SK-N-SH (cell line): ENCODE data around the gene KCNB1. TPM values are rescaled to one million over a fixed set of nuclear protein-coding genes. Genes with fewer than 3 reads are reported as not detected.
A peak's percentile ranks its signal among the peaks of the same experiment; 100 is the strongest.

Source experiments
- CTCF ChIA-PET: fragments of 300-600, 350-600 bp; formaldehyde crosslinking; extraction: SDS; loops from one replicate; lab custom pipeline; 2021; lab: Yijun Ruan, JAX
- POLR2A ChIA-PET: fragments of 350-600 bp; sonication (Branson Sonifier 250); formaldehyde crosslinking; extraction: SDS; loops from one replicate; lab custom pipeline; 2020; ENCODE audit warnings: antibody characterized with exemption, inconsistent platforms; lab: Yijun Ruan, JAX
- DNase-seq: peaks from one replicate; pipeline ENCODE4 v3.0.0; 2012
- H2AFZ ChIP-seq: fragments of 200-600 bp; sonication (generic); 2 replicates; pipeline ENCODE4 v1.8.1; 2016; ENCODE audit warnings: antibody characterized with exemption, mild to moderate bottlenecking, low read depth
- H3F3A ChIP-seq: fragments of 200-600 bp; sonication (generic); replicated peaks from 2 replicates; pipeline ENCODE3; 2016; ENCODE audit warnings: antibody characterized with exemption, mild to moderate bottlenecking; ENCODE audit not compliant: insufficient read depth
- H3K27ac ChIP-seq, 2 experiments: fragments of 200-500 bp in 1 of 2; fragments of 200-600 bp in 1 of 2; sonication (Bioruptor generic) in 1 of 2; sonication (generic), shearing (Covaris generic) in 1 of 2; 2 replicates each; pipeline versions ENCODE4 v1.5.1 to v1.6.1; 2014 to 2016; ENCODE audit warnings: low read depth in 2 of 2, inconsistent platforms in 1 of 2, low read length in 1 of 2, mild to moderate bottlenecking in 1 of 2, mixed read lengths in 1 of 2
- H3K27me3 ChIP-seq: fragments of 200-600 bp; sonication (generic), shearing (Covaris generic); 2 replicates; pipeline ENCODE4 v1.6.1; 2016; ENCODE audit warnings: mixed run types; ENCODE audit not compliant: insufficient read depth
- H3K36me3 ChIP-seq, 2 experiments: fragments of 200-500 bp in 1 of 2; fragments of 200-600 bp in 1 of 2; sonication (Bioruptor generic) in 1 of 2; sonication (generic) in 1 of 2; replicated peaks in 1 of 2; 2 replicates each; pipeline versions ENCODE3 to v1.5.1; 2014 to 2016; ENCODE audit warnings: low read length in 1 of 2, mild to moderate bottlenecking in 1 of 2; ENCODE audit not compliant: insufficient read depth in 2 of 2, control insufficient read depth in 1 of 2
- H3K4me1 ChIP-seq, 2 experiments: fragments of 200-500 bp in 1 of 2; fragments of 200-600 bp in 1 of 2; sonication (Bioruptor generic) in 1 of 2; sonication (generic), shearing (Covaris generic) in 1 of 2; 2 replicates each; pipeline versions ENCODE4 v1.5.1 to v1.6.1; 2014 to 2016; ENCODE audit warnings: low read depth in 1 of 2, low read length in 1 of 2, mixed run types in 1 of 2; ENCODE audit not compliant: insufficient read depth in 2 of 2, control insufficient read depth in 1 of 2
- H3K4me2 ChIP-seq: fragments of 200-600 bp; sonication (generic), shearing (Covaris generic); 2 replicates; pipeline ENCODE4 v1.6.1; 2017; ENCODE audit warnings: mixed run types
- H3K4me3 ChIP-seq, 2 experiments: fragments of 200-500 bp in 1 of 2; fragments of 200-600 bp in 1 of 2; sonication (Bioruptor generic) in 1 of 2; sonication (generic), shearing (Covaris generic) in 1 of 2; 2 replicates each; pipeline versions ENCODE4 v1.5.1 to v1.8.1; 2014 to 2016; ENCODE audit warnings: low read depth in 2 of 2, inconsistent platforms in 1 of 2, low read length in 1 of 2, mild to moderate bottlenecking in 1 of 2, mixed read lengths in 1 of 2, moderate library complexity in 1 of 2
- H3K79me2 ChIP-seq: fragments of 200-600 bp; sonication (generic); 2 replicates; pipeline ENCODE4 v1.8.1; 2017; ENCODE audit warnings: mild to moderate bottlenecking; ENCODE audit not compliant: insufficient read depth
- H3K9ac ChIP-seq: fragments of 200-600 bp; sonication (generic); 2 replicates; pipeline ENCODE4 v1.6.1; 2017; ENCODE audit warnings: mixed run types
- H3K9me2 ChIP-seq: fragments of 200-600 bp; sonication (generic); 2 replicates; pipeline ENCODE4 v1.6.1; 2017; ENCODE audit warnings: mixed run types
- H3K9me3 ChIP-seq: fragments of 200-600 bp; sonication (generic); 2 replicates; pipeline ENCODE4 v1.6.1; 2017; ENCODE audit warnings: mixed run types, mild to moderate bottlenecking, moderate library complexity
- H4K20me1 ChIP-seq: fragments of 200-600 bp; sonication (generic); 2 replicates; pipeline ENCODE4 v1.6.1; 2017; ENCODE audit warnings: mild to moderate bottlenecking, mixed run types; ENCODE audit not compliant: insufficient read depth
- CTCF ChIP-seq: fragments of 200-600 bp; sonication (generic); IDR thresholded peaks from 2 replicates; pipeline ENCODE4 v1.6.1; 2017; ENCODE audit warnings: antibody characterized with exemption, mild to moderate bottlenecking, moderate library complexity
- ELF1 ChIP-seq: IDR thresholded peaks from 2 replicates; pipeline ENCODE4 v1.4.0; 2012
- EP300 ChIP-seq, 2 experiments: IDR thresholded peaks; 2 replicates each; pipeline versions ENCODE4 v1.4.0 to v1.6.1; 2012; ENCODE audit warnings: borderline replicate concordance in 1 of 2, low read depth in 1 of 2, low read length in 1 of 2
- FOXM1 ChIP-seq: IDR thresholded peaks from 2 replicates; pipeline ENCODE4 v1.4.0; 2012; ENCODE audit warnings: low read depth, mild to moderate bottlenecking
- GABPA ChIP-seq: IDR thresholded peaks from 2 replicates; pipeline ENCODE4 v1.4.0; 2012; ENCODE audit warnings: low read depth, mild to moderate bottlenecking
- GATA2 ChIP-seq: sonication (generic); formaldehyde crosslinking; IDR thresholded peaks from 2 replicates; pipeline ENCODE4 v1.5.0; 2020; ENCODE audit warnings: mild to moderate bottlenecking, missing genetic modification reagents
- IRF3 ChIP-seq: fragments of 150-350 bp; IDR thresholded peaks from 2 replicates; pipeline ENCODE4 v1.6.1; 2016; ENCODE audit warnings: mild to moderate bottlenecking, low read depth, low read length
- POLR2AphosphoS5 ChIP-seq: IDR thresholded peaks from 2 replicates; pipeline ENCODE4 v1.6.1; 2012; ENCODE audit warnings: low read depth, low read length
- REST ChIP-seq: IDR thresholded peaks from 2 replicates; pipeline ENCODE4 v1.6.1; 2012; ENCODE audit warnings: mild to moderate bottlenecking, low read depth, low read length, moderate library complexity
- RFX5 ChIP-seq: IDR thresholded peaks from 2 replicates; pipeline ENCODE4 v1.6.1; 2012; ENCODE audit warnings: mild to moderate bottlenecking, improper control_type of control experiment, low read length
- RXRA ChIP-seq: IDR thresholded peaks from 2 replicates; pipeline ENCODE4 v1.4.0; 2012; ENCODE audit warnings: low read depth, mild to moderate bottlenecking, borderline replicate concordance
- TEAD4 ChIP-seq: IDR thresholded peaks from 2 replicates; pipeline ENCODE4 v1.4.0; 2012; ENCODE audit warnings: mild to moderate bottlenecking, borderline replicate concordance; ENCODE audit not compliant: insufficient read depth
- YY1 ChIP-seq: IDR thresholded peaks from 2 replicates; pipeline ENCODE4 v1.4.0; 2012; ENCODE audit warnings: low read depth, mild to moderate bottlenecking
- WGBS: methylation state at CpG from one replicate; pipeline ENCODE4 v1.1.6; 2017; ENCODE audit warnings: low lambda C conversion rate; 5-methylcytosine and 5-hydroxymethylcytosine counted together
- polyA plus RNA-seq, 3 experiments: library from polyadenylated mRNA; depleted of rRNA; stranded (reverse); fragments of >200 nt; gene quantifications; 2 replicates each; pipeline ENCODE4 v1.2.3, GENCODE V29; 2012

KCNB1 gene
- polyA plus RNA-seq, 1 of the 3 experiments (the other 2 are of a cell fraction), result 0.82 TPM

- Histone ChIP-seq H3K4me2 (no peak overlapping the region), H3K9ac (no peak overlapping the region), H3K4me1 (peaks cover 4 to 7% of the 10 kb centered on the region in 2 experiments; a peak in 2 of 4 replicates), H3K36me3 (no peaks in the 10 kb centered on the region), H3K27me3 (no peaks in the 10 kb centered on the region), H2AFZ (0 out of 2 replicates have a peak overlapping the region, but pooled peaks have one; percentile 54), H3K9me2 (no peaks in the 10 kb centered on the region), H3K4me3 (no peak overlapping the region), H3K27ac (0 out of 4 replicates have a peak overlapping the region, but pooled peaks of 1 of the 2 experiments have one; percentile 9), H4K20me1 (no peaks in the 10 kb centered on the region), H3F3A (peaks cover 10% of the 10 kb centered on the region), H3K79me2 (no peaks in the 10 kb centered on the region), H3K9me3 (no peaks in the 10 kb centered on the region)
- TF ChIP-seq YY1 (no peak), RFX5 (no peak), POLR2AphosphoS5 (no peak), GATA2 (no peak), RXRA (no peak), FOXM1 (no peak), IRF3 (no peak), CTCF (no peak), EP300 (IDR thresholded peaks at IDR 0.05; ENCODE audit: borderline replicate concordance in 1 of 2, low read depth in 1 of 2, low read length in 1 of 2) (no peak), GABPA (no peak)
- DNase-seq, result peak; percentile 52
- WGBS, result 63% methylated on average over 13 of the region's 14 CpGs
- ChIA-PET POLR2A (no interaction called here), CTCF (interaction anchor here (0.9 to 5.1 kb wide), 6 partner anchors 144 to 194 kb away, joined by 3 to 48 read pairs (median 3); no protein-coding TSS in a partner anchor)
Observed at GRCh38 chr20:49340161-49340966, 142.1 kb downstream of the KCNB1 start.

- Histone ChIP-seq H3K4me3 (no peak overlapping the region), H4K20me1 (no peaks in the 10 kb centered on the region), H3K9me2 (no peaks in the 10 kb centered on the region), H3K27me3 (no peaks in the 10 kb centered on the region), H3K79me2 (no peaks in the 10 kb centered on the region), H3K4me2 (no peak overlapping the region), H3K27ac (no peak overlapping the region), H3K4me1 (peaks cover 0 to 2% of the 10 kb centered on the region in 2 experiments; a peak in 1 of 4 replicates), H3K36me3 (no peaks in the 10 kb centered on the region), H3K9me3 (no peaks in the 10 kb centered on the region), H3K9ac (no peak overlapping the region), H3F3A (peaks cover 4% of the 10 kb centered on the region), H2AFZ (no peak overlapping the region)
- 83% methylated on average over 9 of the region's 9 CpGs for WGBS
- POLR2A ChIA-PET, result no interaction called here
- DNase-seq, result no peak
- TF ChIP-seq TEAD4 (no peak), REST (no peak), GATA2 (no peak), ELF1 (no peak)
- CTCF ChIA-PET, result interaction anchor here (1.0 to 13.9 kb wide), 7 partner anchors 19 to 269 kb away, joined by 3 to 317 read pairs (median 8); no protein-coding TSS in a partner anchor
Observed at GRCh38 chr20:49339123-49339522, 143.3 kb downstream of the KCNB1 start.
